Endothelial cell of umbilical vein (primary cell): ENCODE data around the gene ZDHHC5.

Experiments used
- CTCF ChIP-seq, 2 donors: IDR thresholded peaks; 1 replicate in 1 of 2; 2 replicates in 1 of 2; pipeline ENCODE4 v1.5.1; 2011; ENCODE audit warnings: low read length in 2 of 2, mild to moderate bottlenecking in 2 of 2, moderate library complexity in 2 of 2, control low read depth in 1 of 2, inconsistent platforms in 1 of 2, low read depth in 1 of 2; ENCODE audit not compliant: insufficient read depth in 1 of 2; ENCODE audit errors: extremely low read depth in 1 of 2
- EZH2 ChIP-seq: IDR thresholded peaks from 2 replicates; pipeline ENCODE4 v1.6.1; 2012; ENCODE audit warnings: borderline replicate concordance, low read depth, mild to moderate bottlenecking, moderate library complexity, low read length, inconsistent platforms; ENCODE audit not compliant: severe bottlenecking
- FOS ChIP-seq: IDR thresholded peaks from 2 replicates; pipeline ENCODE4 v1.6.1; 2011; ENCODE audit warnings: mild to moderate bottlenecking, low read length, moderate library complexity, borderline replicate concordance; ENCODE audit not compliant: insufficient read depth
- GATA2 ChIP-seq: IDR thresholded peaks from 2 replicates; pipeline ENCODE4 v1.7.0; 2011; ENCODE audit warnings: low read depth, mild to moderate bottlenecking, moderate library complexity, mixed read lengths, low read length; ENCODE audit not compliant: insufficient read length, insufficient read depth
- JUN ChIP-seq: IDR thresholded peaks from 2 replicates; pipeline ENCODE4 v1.6.1; 2011; ENCODE audit warnings: borderline replicate concordance, low read depth; ENCODE audit not compliant: insufficient read length, insufficient read depth
- MAX ChIP-seq: IDR thresholded peaks from 2 replicates; pipeline ENCODE4 v1.6.1; 2011; ENCODE audit not compliant: insufficient read depth, insufficient read length
- MYC ChIP-seq: IDR thresholded peaks from one replicate; pipeline ENCODE4 v1.6.1; 2011; ENCODE audit warnings: mild to moderate bottlenecking, low read depth, low read length
- POLR2A ChIP-seq: IDR thresholded peaks from 2 replicates; pipeline ENCODE4 v1.6.1; 2012; ENCODE audit warnings: low read depth, mild to moderate bottlenecking, control low read depth, low read length
- POLR2AphosphoS5 ChIP-seq: IDR thresholded peaks from 2 replicates; pipeline ENCODE4 v1.6.1; 2012; ENCODE audit warnings: low read depth, mild to moderate bottlenecking, control low read depth, low read length, moderate library complexity; ENCODE audit not compliant: insufficient read depth

DNA sequence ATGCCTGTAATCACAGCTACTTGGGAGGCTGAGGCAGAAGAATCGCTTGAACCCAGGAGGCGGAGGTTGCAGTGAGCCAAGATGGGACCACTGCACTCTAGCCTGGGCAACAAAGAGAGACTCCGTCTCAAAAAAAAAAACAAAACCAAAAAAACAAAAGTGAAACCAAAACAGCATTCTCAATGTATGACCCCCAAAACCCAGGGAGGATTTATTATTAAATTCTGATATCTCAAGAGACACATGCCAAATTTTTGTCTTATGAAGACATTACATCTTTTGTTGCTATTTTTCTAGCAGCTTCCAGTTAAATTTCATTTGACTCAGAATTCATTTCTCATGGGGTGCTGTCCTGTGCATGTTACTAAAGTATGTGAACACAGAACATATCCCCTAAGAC is 15.3 kb upstream of the ZDHHC5 start:
- TF ChIP-seq EZH2 (no peak), CTCF (IDR thresholded peaks at IDR 0.05; ENCODE audit: extremely low read depth in 1 of 2, insufficient read depth in 1 of 2, low read depth in 1 of 2, low read length in 2 of 2) (no peak), POLR2A (no peak), POLR2AphosphoS5 (no peak), MAX (no peak), JUN (no peak), FOS (no peak), MYC (no peak), GATA2 (no peak)
